HG03025 (cell line): ENCODE data around the gene LACTBL1.

Source experiments
- ATAC-seq: cut with Tn5 transposase; IDR thresholded peaks from one replicate; pipeline ENCODE4 v1.9.1; 2021; ENCODE audit warnings: mild to moderate bottlenecking, moderate library complexity; ENCODE audit not compliant: unreplicated experiment, low FRiP score

LACTBL1 gene

GRCh38 chr1:22914633-22915217 is 57.9 kb downstream of the LACTBL1 start:
- no peak for ATAC-seq

GRCh38 chr1:22914156-22914555 is 58.5 kb downstream of the LACTBL1 start:
- ATAC-seq: no peak

GRCh38 chr1:22913421-22914141 is 59.1 kb downstream of the LACTBL1 start:
- ATAC-seq: no peak

DNA sequence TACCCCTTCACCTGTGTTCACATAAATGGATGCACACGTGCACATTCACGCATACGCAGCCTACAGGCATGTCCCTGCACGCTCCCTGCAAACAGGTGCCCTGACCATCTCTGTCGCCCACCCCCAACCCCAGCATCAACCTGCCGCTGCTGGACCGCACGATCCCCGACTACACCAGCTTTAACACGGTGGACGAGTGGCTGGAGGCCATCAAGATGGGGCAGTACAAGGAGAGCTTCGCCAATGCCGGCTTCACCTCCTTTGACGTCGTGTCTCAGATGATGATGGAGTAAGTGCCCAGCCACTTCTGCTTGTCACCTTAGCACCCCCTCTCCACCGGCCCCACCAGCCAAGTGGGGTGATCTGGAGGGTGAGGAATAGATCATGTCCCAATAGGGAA is 60.4 kb downstream of the LACTBL1 start:
- ATAC-seq: no peak

DNA sequence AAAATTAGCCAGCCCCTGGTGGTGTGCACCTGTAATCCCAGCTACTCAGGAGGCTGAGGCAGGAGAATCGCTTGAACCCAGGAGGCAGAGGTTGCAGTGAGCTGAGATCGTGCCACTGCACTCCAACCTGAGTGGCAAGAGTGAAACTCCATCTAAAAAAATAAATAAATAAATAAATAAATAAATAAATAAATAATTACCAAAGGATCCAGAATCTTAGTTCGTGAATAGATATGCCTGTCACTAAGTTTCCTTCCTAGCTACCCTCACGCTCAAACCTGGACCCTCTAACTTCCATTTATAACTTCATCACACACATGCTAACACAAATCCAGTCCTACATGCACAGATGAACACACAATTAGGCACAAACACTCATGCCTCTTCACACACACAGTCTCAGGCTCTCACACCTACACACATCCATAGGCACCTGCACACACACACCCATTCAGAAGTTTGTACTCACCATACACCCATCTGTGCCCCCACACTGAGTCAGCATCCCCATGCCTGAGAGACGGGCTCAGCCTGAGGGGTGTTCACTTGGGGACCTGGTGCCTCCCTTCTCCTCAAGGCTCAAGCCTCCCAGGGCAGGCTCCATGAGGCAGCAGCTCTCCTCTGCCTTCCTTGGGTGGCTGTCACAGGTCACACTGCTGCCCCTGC is 61.5 kb downstream of the LACTBL1 start:
- no peak for ATAC-seq

DNA sequence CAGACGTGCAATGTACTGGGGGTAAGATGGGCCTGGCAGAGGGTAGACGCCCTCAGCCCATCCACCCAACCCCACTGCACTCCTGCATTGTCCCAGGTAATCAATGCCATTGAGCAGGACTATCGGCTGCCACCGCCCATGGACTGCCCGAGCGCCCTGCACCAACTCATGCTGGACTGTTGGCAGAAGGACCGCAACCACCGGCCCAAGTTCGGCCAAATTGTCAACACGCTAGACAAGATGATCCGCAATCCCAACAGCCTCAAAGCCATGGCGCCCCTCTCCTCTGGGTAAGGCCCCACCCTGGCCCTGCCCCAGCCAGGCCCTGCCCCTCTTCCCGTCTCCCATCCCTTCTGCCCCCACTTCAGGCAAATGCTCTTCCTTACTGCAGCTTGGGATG is 62.4 kb downstream of the LACTBL1 start:
- no peak for ATAC-seq

GRCh38 chr1:22908880-22909426 is 63.7 kb downstream of the LACTBL1 start:
- no peak for ATAC-seq

DNA sequence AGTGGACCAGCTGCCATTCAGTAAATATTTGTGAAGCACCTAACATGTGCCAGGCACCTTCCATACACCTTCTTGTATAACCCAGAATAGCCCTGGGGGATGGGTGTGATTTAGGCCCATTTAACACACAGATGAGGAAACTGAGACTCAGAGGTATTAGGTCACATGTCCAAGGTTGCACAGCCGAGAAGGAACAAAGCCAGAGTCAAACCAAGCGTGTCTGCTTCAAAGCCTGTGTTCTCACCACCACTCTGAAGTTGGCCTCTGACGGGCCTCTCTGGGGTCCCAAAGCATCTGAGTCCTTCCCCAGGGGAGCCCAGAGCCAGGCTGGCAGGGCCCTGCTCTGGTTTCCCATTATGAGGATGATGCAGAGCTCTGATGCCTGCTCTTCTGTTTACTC is 65.1 kb downstream of the LACTBL1 start:
- no peak for ATAC-seq

DNA sequence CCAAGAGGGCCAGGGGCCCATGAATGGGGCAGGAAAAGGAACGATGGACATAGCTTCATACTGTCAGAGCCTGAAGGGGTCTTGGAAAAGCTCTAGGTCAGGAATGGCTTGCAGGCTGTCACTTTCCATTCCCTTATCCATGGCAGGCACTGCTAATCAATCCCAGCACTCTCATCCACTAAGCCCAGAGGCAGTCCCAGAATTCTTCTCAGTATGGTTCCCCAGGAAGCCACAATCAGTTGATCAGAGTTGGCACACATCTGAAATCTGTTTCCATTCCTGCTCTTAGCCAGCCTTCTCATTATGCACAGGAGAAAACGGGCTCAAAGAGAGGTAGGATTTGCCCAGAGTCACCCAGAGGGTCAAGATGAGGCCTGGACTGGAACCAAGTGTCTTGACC is 65.7 kb downstream of the LACTBL1 start:
- no peak for ATAC-seq

- no peak for ATAC-seq
Measured at GRCh38 chr1:22903113-22903512, 69.6 kb downstream of the LACTBL1 start.
